Kidney epithelial cell (primary cell): ENCODE data around the gene FBP2. TPM values are rescaled to one million over a fixed set of nuclear protein-coding genes. Genes with fewer than 3 reads are reported as not detected.
"Not testable (repeated sequence)": the region's sequence is repeated elsewhere in the genome, so short reads cannot be mapped to it uniquely, and the experiment has no call there.

Experiments
- DNase-seq: peaks from one replicate; pipeline ENCODE4 v3.0.0-alpha.2; 2010; ENCODE audit warnings: low read depth
- H3K27me3 ChIP-seq: 2 replicates; pipeline ENCODE4 v1.6.0; 2011; ENCODE audit warnings: low read length; ENCODE audit not compliant: control insufficient read depth, insufficient read depth
- H3K36me3 ChIP-seq: 2 replicates; pipeline ENCODE4 v1.5.1; 2011; ENCODE audit warnings: low read length; ENCODE audit not compliant: control insufficient read depth, insufficient read depth
- H3K4me3 ChIP-seq: 2 replicates; pipeline ENCODE4 v1.5.1; 2011; ENCODE audit warnings: low read depth, mild to moderate bottlenecking, control low read depth, low read length
- total RNA-seq: library from RNA; depleted of rRNA; stranded (reverse); fragments of >200 nt; gene quantifications from 2 replicates; pipeline ENCODE4 v1.2.3, GENCODE V29; 2015
- TF ChIP-seq, protein P1 (sequence below): IDR thresholded peaks from 2 replicates; pipeline ENCODE4 v1.5.1; 2011; ENCODE audit warnings: mild to moderate bottlenecking, moderate library complexity, low read length, control low read depth, inconsistent platforms; ENCODE audit not compliant: insufficient read depth, poor library complexity, severe bottlenecking

Gene FBP2
- total RNA-seq, 1 donor from 2014 or later = not detected

DNA sequence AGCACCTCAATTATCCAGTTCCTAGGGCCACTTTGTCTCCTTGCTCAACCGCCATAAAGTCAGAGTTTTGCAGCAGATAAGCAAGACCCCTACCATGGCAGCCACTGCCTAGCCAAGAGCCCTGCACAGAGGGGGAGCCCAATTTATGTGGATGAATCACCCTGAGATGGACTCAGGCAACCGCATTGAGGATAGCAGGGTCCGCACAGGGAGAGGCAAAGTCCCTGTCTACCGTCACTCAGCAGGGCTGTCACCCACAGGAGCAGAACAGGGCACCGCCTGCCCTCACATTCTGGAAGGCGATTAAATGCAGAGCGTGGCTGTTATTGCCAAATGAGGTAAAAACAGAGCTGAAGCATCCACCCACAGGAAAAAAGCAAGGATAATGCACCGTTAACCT, 1.7 kb downstream of the FBP2 start:
- no peak overlapping the region for H3K4me3 ChIP-seq
- DNase-seq = no peak
- H3K27me3 ChIP-seq = no peaks in the 10 kb centered on the region
- no peaks in the 10 kb centered on the region for H3K36me3 ChIP-seq
- TF ChIP-seq, protein P1, sequence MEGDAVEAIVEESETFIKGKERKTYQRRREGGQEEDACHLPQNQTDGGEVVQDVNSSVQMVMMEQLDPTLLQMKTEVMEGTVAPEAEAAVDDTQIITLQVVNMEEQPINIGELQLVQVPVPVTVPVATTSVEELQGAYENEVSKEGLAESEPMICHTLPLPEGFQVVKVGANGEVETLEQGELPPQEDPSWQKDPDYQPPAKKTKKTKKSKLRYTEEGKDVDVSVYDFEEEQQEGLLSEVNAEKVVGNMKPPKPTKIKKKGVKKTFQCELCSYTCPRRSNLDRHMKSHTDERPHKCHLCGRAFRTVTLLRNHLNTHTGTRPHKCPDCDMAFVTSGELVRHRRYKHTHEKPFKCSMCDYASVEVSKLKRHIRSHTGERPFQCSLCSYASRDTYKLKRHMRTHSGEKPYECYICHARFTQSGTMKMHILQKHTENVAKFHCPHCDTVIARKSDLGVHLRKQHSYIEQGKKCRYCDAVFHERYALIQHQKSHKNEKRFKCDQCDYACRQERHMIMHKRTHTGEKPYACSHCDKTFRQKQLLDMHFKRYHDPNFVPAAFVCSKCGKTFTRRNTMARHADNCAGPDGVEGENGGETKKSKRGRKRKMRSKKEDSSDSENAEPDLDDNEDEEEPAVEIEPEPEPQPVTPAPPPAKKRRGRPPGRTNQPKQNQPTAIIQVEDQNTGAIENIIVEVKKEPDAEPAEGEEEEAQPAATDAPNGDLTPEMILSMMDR = no peak

DNA sequence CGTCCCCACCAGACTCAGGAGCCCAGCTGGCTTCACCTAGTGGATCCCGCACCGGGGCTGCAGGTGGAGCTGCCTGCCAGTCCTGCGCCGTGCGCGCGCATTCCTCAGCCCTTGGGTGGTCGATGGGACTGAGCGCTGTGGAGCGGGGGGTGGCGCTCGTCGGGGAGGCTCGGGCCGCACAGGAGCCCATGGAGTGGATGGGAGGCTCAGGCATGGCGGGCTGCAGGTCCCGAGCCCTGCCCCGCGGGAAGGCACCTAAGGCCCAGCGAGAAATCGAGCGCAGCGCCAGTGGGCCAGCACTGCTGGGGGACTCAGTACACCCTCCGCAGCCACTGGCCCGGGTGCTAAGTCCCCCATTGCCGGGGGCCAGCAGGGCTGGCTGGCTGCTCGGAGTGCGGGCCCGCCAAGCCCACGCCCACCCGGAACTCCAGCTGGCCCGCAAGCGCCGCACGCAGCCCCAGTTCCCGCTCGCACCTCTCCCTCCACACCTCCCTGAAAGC, 2.5 kb downstream of the FBP2 start:
- not testable (repeated sequence) for H3K27me3 ChIP-seq, H3K36me3 ChIP-seq, H3K4me3 ChIP-seq, DNase-seq

DNA sequence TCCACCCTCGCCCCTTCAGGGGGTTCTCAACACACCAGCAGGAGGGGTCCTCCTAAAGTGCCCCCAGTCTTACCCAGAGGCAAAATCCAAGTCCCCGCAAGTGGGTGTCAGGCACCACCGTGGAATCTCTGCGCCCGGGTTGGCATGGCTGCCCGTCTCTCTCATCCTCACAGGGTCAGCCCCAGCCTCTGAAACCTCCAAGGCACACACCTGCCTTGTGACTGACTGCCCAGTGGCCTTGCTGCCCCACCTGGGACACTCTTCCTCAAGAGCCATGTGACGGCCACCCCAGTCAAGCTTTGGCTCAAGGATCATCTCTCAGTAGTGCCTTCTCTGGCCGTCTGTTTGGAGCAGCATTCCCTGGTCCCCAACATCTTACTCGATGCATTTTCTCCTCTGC, 4.9 kb downstream of the FBP2 start:
- H3K36me3 ChIP-seq = no peaks in the 10 kb centered on the region
- no peaks in the 10 kb centered on the region for H3K27me3 ChIP-seq
- H3K4me3 ChIP-seq = no peak overlapping the region
- TF ChIP-seq, protein P1 = no peak
- no peak for DNase-seq

DNA sequence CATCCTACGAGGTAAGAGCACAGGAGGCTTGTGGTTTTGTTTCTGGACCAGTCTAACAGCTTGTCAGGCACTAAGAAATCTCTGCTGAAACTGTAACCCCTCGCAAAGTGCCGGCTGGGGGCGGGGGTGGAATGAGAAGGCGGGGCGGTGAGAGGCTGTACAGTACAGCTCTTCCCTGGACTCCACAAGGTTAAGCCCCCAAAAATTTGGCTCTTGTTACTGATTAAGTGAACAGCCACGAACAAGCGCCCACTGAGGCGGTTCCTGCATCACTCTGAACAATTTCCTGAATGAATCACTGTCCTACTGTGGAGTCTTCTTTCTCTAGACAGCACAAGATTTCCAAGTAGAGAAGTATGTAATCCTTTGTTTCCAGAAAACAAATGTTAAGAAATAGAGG, 6.8 kb downstream of the FBP2 start:
- no peaks in the 10 kb centered on the region for H3K27me3 ChIP-seq
- no peak overlapping the region for H3K4me3 ChIP-seq
- TF ChIP-seq, protein P1 = no peak
- H3K36me3 ChIP-seq = no peaks in the 10 kb centered on the region
- no peak for DNase-seq

DNA sequence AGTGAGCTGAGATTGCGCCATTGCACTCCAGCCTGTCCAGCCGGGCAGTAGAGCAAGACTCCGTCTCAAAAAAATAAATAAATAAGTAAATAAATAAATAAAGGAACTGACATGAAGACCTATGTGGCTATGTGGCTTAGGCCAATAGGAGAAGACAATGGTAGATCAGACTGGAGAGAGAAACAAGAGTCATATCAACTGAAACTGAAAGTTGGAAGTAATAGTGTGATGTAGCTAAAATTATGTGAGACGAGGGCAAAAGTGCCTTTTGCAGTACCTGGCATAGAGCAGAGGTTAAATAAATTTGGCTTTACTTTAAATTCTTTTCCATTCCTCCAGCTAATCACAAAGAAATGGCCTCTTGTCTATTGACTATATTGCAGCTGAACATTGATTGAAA, 7.3 kb downstream of the FBP2 start:
- no peak overlapping the region for H3K4me3 ChIP-seq
- no peaks in the 10 kb centered on the region for H3K36me3 ChIP-seq
- TF ChIP-seq, protein P1 = no peak
- DNase-seq = no peak
- H3K27me3 ChIP-seq = no peaks in the 10 kb centered on the region

DNA sequence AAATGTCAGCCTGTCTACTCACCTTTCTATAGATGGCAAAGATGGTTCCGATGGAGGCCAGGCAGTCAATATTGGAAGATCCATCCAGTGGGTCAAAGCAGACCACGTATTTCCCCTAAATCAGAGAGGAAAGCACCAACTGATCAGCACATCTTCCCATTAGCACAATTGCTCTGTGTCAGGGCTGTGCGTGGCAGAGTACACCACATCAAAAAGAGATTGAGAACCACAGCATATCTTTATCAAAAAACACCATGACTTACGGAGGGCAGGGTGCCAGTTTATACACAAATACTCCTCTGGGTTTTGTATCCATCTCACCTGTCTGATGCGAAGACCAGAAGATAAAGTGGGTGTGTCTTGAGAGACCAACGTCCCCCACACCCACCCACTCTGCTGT, 9.1 kb downstream of the FBP2 start:
- Histone ChIP-seq H3K36me3 (no peaks in the 10 kb centered on the region), H3K4me3 (no peak overlapping the region), H3K27me3 (no peaks in the 10 kb centered on the region)
- DNase-seq = no peak
- TF ChIP-seq, protein P1 = no peak

DNA sequence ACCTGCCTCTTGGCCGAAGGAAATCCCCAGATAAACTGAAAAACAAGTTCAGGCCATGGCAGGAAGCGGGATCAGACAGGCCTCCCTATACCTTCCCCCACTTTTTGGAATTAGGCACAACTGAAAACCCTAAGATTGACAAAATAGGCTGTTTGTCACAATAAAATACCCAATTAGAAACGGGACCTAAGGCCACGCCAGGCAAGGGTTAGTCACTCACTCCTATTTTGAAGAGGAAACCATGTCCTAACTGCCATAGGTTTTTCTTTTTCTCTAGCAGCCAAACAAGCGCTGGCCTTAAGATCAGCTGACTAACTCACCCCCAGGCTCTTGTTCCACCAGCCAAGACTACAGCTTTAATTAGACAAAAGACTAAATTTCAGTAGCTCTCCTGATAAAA, 11.9 kb downstream of the FBP2 start:
- Histone ChIP-seq H3K27me3 (no peaks in the 10 kb centered on the region), H3K36me3 (no peaks in the 10 kb centered on the region), H3K4me3 (no peak overlapping the region)
- no peak for DNase-seq
- TF ChIP-seq, protein P1 = no peak
